GM21619 (cell line): ENCODE measurements around the gene RBM28.

Experiments
- ATAC-seq: cut with Tn5 transposase; IDR thresholded peaks from one replicate; pipeline ENCODE4 v1.9.1; 2021; ENCODE audit not compliant: unreplicated experiment

The RBM28 gene, protein sequence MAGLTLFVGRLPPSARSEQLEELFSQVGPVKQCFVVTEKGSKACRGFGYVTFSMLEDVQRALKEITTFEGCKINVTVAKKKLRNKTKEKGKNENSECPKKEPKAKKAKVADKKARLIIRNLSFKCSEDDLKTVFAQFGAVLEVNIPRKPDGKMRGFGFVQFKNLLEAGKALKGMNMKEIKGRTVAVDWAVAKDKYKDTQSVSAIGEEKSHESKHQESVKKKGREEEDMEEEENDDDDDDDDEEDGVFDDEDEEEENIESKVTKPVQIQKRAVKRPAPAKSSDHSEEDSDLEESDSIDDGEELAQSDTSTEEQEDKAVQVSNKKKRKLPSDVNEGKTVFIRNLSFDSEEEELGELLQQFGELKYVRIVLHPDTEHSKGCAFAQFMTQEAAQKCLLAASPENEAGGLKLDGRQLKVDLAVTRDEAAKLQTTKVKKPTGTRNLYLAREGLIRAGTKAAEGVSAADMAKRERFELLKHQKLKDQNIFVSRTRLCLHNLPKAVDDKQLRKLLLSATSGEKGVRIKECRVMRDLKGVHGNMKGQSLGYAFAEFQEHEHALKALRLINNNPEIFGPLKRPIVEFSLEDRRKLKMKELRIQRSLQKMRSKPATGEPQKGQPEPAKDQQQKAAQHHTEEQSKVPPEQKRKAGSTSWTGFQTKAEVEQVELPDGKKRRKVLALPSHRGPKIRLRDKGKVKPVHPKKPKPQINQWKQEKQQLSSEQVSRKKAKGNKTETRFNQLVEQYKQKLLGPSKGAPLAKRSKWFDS

DNA sequence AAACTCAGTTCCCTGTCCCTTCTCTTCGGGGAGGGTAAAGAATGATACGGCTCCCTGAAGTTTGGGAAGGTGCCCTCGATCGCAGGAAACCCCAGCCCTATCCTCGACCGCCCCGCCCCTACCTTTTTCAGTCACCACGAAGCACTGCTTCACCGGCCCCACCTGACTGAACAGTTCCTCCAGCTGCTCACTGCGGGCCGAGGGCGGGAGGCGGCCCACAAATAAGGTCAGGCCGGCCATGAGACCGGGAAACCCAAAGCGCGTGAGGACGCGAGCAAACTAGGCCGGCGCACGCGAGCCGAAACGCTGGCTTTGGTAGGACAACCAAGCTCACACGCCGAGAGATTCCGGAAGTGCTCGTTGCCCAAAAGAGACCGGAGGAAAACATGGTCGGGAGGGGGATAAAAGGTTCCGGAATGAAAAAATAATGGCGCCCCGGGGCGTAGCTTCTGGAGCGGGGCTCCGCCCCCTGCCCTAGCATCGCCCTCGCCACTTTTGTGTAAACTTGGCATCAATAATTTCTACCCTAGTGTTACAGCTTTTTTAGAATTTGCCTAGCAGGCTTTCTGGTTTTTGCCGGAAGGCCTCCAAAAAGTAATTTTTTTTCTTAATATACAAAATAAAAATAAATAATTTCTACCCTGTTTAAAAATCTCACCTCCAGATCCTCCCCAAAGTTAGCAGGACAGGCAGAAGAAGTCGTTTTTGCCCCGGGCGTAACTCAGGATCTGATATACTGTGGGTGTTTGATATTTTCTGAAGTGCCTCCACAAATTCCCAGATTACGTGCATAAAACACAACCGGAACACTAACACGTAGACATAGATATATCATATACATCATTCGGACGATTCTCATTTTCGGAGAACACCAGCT lies at the start of gene RBM28:
TSS of gene RBM28 (minus strand) at position 355 of the 877 bp plus-strand sequence. CDS start at position 240, 115 bp downstream.
- peak; percentile 95 for ATAC-seq

DNA sequence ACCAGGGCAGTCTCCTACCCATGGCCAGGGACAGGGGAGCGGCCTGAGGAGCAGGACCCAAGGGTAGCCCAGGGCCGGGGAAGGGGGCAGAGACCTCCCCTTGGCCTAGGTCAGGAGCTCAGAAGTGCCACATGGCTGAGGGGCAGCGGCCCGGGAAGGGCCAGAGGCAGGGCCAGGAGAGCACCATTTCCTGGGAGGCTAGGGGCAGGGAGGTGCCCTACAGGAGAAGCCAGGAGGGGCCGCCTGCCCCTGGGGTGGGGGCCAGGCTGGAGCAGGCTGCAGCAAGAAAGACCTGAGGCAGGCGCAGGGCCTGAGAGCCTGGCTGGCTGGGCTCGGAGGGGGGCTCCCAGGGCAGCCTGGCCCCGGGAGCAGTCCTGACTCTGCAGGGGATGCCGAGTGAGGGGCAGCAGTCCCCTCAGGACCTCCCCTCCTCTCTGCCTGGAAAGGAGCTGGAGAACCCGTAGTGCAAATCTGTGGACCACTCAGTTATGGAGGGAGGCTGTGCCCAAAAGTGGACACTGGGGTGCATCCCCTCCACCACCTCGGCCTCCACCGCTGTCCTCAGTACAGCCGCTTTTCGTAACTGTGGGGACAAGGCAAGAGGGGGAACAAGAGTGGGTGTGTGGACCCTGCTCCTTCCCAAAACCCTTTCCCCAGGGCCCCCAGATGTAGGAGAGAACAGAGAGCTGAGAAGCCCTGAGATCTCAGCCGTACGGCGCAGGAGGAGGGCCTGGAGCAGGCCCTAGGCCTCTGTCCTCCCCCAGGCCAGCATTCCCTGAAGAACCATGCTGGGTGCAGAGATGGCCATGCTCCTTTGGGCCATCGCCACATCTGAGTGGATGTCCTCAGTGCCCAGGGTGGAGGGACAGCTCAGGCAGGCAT lies 49.0 kb upstream of the RBM28 start:
- ATAC-seq: no peak

- no peak for ATAC-seq
Observed at GRCh38 chr7:128391805-128392204, 48.1 kb upstream of the RBM28 start.

GRCh38 chr7:128390871-128391565 lies 47.3 kb upstream of the RBM28 start:
- ATAC-seq: no peak

- no peak for ATAC-seq
Observed at GRCh38 chr7:128389618-128390329, 46.1 kb upstream of the RBM28 start.

DNA sequence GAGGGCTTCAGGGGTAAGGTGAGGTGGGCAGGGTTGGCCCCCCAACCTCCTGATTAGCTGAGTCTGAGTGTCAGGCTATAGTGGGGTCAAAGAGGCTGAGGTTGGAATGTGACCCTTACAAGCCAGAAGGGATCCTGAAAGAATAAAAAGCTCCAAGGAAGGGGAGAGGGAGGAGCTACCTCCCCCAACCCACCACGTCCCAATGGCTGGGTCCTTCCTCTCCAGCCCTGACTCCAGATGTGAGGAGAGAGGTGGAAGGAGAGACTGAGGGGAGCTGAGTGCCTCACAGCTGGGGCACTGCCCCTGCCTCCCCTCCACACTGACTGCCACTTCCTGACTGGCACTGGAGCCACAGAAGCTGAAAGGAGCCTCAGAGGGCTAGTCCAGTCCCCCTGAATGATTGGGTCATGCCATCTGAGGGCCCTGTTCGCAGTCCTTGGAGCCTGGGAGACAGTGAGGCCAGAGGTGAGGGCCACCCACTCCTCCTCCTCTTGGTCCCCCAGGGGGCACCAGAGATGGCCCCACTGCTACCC lies 45.4 kb upstream of the RBM28 start:
- no peak for ATAC-seq

GRCh38 chr7:128388145-128388485 lies 44.4 kb upstream of the RBM28 start:
- ATAC-seq: no peak

DNA sequence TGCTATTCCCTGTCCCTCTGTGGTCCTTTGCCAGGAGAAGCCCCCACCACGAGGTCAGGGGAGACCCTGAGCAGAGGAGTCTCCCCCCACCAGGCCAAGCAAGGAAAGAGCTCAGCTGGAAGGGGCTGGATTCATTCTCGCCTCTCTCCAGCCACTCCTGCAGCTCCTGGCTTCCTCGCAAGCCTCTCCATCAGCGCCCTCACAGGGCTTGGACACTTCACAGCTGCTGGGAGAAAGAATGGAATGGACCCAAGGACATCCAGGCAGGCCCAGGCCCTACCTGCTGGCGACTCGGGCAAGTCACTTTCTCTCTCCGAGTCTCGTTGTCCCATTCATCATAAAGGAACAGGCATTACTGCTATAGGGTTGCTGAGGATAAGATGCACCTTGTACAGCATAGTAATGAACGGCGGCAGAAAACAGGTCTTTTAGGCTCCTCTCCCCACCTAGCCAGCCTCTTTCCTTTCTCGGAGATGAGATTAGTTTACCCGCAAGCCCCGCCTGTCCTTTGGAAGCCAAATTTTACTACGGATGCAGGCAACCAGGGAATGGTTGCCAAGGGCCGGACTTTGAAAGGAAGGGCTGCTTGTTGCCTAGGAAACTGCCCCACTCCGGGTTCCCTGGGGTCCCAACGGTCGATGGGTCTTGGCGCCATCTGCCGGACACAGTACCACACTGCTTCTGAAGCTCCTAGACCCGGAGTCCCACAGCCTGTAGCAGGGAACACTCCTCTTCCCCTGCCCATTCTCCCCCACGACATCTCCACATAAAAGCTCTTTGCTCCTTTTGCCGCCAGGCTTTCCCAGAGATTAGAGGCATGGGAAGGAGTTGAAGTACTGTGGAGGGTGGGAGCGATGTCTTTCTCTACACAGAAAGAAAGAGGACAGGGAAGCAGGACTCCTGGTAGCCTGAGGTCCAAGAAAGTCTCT lies 43.8 kb upstream of the RBM28 start:
- no peak for ATAC-seq

DNA sequence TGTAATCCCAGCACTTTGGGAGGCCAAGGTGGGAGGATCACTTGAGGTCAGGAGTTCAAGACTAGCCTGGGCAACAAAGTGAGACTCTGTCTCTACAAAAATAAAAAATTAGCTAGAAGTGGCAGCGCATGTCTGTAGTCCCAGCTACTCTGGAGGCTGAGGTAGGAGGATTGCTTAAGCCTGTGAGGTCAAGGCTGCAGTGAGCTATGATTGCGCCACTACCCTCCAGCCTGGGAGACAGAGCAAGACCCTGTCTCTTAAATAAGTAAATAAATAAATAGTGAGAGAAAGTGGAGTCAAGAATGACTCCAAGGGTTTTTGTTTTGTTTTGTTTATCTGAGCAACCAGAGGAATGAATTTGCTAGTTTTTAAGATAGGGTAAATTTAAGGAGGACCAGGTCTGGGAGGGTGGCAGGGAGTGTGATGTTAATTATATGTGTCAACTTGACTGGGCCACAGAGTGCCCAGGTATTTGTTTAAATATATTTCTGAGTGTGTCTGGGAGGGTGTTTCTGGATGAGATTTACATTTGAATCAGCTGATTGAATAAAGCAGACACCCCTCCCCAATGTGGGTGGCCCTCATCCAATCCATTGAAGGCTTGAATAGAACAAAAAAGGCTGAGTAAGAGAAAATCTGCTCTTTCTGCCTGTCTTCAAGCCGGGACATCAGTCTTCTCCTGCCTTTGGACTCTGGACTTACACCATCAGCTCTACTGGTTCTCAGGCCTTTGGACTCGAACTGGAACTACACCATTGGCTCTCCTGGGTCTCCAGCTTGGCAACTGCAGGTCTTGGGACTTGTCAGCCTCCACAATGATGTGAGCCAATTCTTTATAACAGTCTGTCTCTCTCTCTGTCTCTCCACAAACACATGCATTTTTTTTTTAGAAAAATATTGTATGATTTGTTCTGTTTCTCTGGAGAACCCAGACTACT lies 42.5 kb upstream of the RBM28 start:
- no peak for ATAC-seq

DNA sequence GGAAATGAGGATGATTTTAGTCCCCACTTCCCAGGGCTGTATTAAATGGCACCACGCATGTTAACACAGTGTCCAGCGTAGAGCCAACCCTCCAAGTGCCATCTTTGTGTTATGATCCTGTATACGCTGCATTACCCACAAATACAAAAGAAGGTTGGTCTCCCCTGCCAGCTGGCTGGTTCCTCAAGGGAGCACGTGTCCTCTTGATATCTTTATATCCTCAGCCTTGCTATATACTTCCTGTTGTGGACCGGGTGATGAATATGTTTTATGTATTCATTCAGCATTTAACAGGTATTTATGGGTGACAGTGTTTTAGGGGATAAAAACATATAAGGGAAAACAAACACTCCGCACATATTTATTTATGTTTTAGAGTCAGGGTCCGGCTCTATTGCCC lies 41.0 kb upstream of the RBM28 start:
- ATAC-seq: no peak

DNA sequence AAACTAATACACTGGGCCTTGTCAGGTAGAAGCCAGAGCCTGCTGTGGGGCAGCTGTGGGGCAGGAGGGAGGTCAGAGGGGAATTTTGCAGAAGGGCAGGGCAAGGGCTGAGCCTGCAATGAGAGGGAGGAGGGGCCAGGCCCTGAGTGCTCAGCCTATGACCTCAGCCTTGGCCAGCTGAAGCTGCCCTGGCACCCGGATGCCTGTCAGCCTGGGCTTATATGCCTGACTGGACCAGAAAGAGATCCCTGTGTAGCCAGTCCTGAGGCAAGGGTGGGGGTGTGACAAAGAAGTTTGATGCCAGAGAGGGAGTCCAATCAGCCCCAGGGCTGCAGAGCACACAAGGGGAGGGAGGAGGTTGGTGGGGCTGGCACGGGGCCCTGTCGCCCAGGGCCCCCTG lies 40.1 kb upstream of the RBM28 start:
- no peak for ATAC-seq

DNA sequence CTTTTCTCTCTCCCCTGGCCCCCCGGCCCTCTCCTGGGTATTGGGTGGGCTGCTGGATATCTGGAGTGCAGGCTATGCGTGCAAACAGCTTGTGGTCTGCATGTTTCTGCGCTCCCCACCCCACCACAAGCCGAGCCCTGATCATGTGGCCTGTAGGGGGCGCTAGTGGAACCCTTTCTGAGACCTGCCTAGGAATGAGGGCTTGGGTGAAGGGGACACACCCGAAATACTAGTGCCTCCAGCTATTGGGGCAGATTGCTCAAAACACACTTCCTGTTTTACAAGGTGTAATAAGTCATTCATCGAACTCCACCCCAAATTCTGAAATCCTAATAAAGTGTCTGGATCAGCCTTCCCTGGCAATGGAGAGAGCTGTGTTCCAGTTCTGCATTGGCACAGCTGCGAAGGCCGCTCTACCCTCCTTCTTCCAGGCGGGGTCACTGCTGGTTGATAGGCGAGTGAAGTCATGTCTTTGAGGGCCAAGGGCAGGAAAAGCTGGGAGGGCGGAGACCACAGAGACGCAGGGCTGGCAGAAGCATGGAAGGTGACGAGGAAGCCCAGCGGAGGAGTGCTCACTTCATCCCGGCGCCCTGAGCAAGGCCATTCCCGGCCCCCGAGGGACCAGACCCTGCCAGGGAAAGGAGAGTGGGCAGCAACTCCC lies 37.6 kb upstream of the RBM28 start:
- ATAC-seq: no peak

- ATAC-seq: no peak
Observed at GRCh38 chr7:128380483-128381106, 36.9 kb upstream of the RBM28 start.

DNA sequence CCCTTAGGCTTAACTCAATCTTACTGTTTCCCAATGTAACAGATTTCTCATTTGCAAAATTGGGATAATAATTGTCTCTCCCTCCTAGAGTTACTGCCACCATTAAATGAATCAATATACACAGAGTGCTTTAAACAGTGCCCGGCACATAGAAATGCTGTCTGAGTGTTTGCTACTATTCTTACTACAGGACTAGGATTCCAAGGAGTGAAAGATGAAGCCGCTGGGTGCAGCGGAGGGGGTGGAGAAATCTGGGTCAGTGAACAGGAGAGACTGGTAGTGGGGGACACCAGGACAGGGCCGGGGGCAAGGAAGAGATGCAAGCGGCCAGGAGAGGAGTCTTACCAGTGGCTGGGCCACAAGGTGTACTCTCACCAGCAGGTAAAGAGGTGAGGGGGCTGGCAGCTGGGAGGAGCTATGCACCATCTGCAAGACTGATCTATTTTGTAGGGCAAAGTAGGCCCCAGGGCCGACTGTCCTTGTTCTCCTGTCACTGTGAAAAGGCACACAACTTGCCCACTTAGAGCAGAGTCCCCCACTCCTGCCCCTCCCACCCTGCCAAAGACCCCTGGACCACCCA lies 36.3 kb upstream of the RBM28 start:
- ATAC-seq: no peak

GRCh38 chr7:128378637-128379036 lies 34.9 kb upstream of the RBM28 start:
- ATAC-seq: no peak
